Liver (tissue), 3 donors: ENCODE results near the gene SOX8.

ENCODE experiments used
- ATF3 ChIP-seq: IDR thresholded peaks from 2 replicates; pipeline ENCODE4 v1.6.1; 2016; ENCODE audit warnings: antibody characterized with exemption
- CTCF ChIP-seq: fragments of 150-350 bp; IDR thresholded peaks from 2 replicates; pipeline ENCODE4 v1.5.1; 2017; ENCODE audit warnings: improper control_type of control experiment, low read depth, low read length; ENCODE audit not compliant: missing input control
- JUND ChIP-seq, 2 donors: IDR thresholded peaks; 2 replicates each; pipeline ENCODE4 v1.6.1; 2016; ENCODE audit warnings: antibody characterized with exemption in 2 of 2
- MAX ChIP-seq: IDR thresholded peaks from 2 replicates; pipeline ENCODE4 v1.6.1; 2016; ENCODE audit warnings: antibody characterized with exemption
- NR2F2 ChIP-seq: IDR thresholded peaks from 2 replicates; pipeline ENCODE4 v1.6.1; 2016; ENCODE audit warnings: antibody characterized with exemption
- RAD21 ChIP-seq, 2 donors: IDR thresholded peaks; 2 replicates each; pipeline ENCODE4 v1.6.1; 2016; ENCODE audit warnings: antibody characterized with exemption in 2 of 2, mild to moderate bottlenecking in 2 of 2
- RXRA ChIP-seq, 2 donors: IDR thresholded peaks; 2 replicates each; pipeline ENCODE4 v1.6.1; 2017 to 2018; ENCODE audit warnings: antibody characterized with exemption in 2 of 2, mild to moderate bottlenecking in 1 of 2
- TAF1 ChIP-seq: conservative IDR thresholded peaks from 2 replicates; pipeline ENCODE4 v1.6.1; 2016; ENCODE audit warnings: antibody characterized with exemption, mild to moderate bottlenecking
- YY1 ChIP-seq: IDR thresholded peaks from 2 replicates; pipeline ENCODE4 v1.6.1; 2016; ENCODE audit warnings: antibody characterized with exemption, mild to moderate bottlenecking
- ZBTB33 ChIP-seq: IDR thresholded peaks from 2 replicates; pipeline ENCODE4 v1.6.1; 2016; ENCODE audit warnings: antibody characterized with exemption
- donor health status: healthy.
- donor health status: healthy.

- TF ChIP-seq RAD21 (IDR thresholded peaks at IDR 0.05) (no peak), CTCF (no peak), MAX (no peak), YY1 (no peak), ATF3 (no peak), NR2F2 (no peak), TAF1 (no peak), JUND (IDR thresholded peaks at IDR 0.05) (no peak), ZBTB33 (no peak), RXRA (IDR thresholded peaks at IDR 0.05) (no peak)
These were observed 3.7 kb upstream of the SOX8 start for GRCh38 chr16:977896-978295.
